Activated CD8-positive, alpha-beta memory T cell treated with anti-CD3 and anti-CD28 coated beads, Interleukin-2, amount 50 U/mL, for 4 hours (primary cell): ENCODE data around the gene ZNF391.
"Not testable (repeated sequence)": the region's sequence is repeated elsewhere in the genome, so short reads cannot be mapped to it uniquely, and the experiment has no call there.

Experiments
- DNase-seq: peaks from one replicate; pipeline ENCODE4 v3.0.0-alpha.2; 2020

ZNF391 gene

GRCh38 chr6:27388293-27389197 lies at the start of gene ZNF391:
ZNF391 (plus strand) TSS chr6:27388759; CDS start chr6:27400371, 11,612 bp downstream.
- peak; percentile 67 for DNase-seq

GRCh38 chr6:27352850-27353249 lies 35.7 kb upstream of the ZNF391 start:
- DNase-seq: no peak

GRCh38 chr6:27358786-27359185 lies 29.8 kb upstream of the ZNF391 start:
- DNase-seq: no peak

GRCh38 chr6:27359231-27359630 lies 29.3 kb upstream of the ZNF391 start:
- no peak for DNase-seq

GRCh38 chr6:27368202-27368601 lies 20.4 kb upstream of the ZNF391 start:
- no peak for DNase-seq

GRCh38 chr6:27370391-27370790 lies 18.2 kb upstream of the ZNF391 start:
- DNase-seq: no peak

GRCh38 chr6:27374824-27375612 lies 13.5 kb upstream of the ZNF391 start:
- peak; percentile 71 for DNase-seq

- no peak for DNase-seq
These were observed 12.9 kb upstream of the ZNF391 start for GRCh38 chr6:27375613-27376079.

- DNase-seq: not testable (repeated sequence)
These were observed 10.2 kb upstream of the ZNF391 start for GRCh38 chr6:27378406-27378805.

GRCh38 chr6:27381001-27381400 lies 7.6 kb upstream of the ZNF391 start:
- DNase-seq: not testable (repeated sequence)

- no peak for DNase-seq
These were observed 5.5 kb upstream of the ZNF391 start for GRCh38 chr6:27383011-27383410.

GRCh38 chr6:27383481-27383880 lies 5.1 kb upstream of the ZNF391 start:
- no peak for DNase-seq

GRCh38 chr6:27392623-27393022 lies 4.1 kb downstream of the ZNF391 start:
- no peak for DNase-seq

GRCh38 chr6:27394073-27394472 lies 5.5 kb downstream of the ZNF391 start:
- DNase-seq: no peak

- no peak for DNase-seq
These were observed 12.5 kb downstream of the ZNF391 start for GRCh38 chr6:27400877-27401642.

- no peak for DNase-seq
These were observed 17.5 kb downstream of the ZNF391 start for GRCh38 chr6:27406085-27406484.

- no peak for DNase-seq
These were observed 18.7 kb downstream of the ZNF391 start for GRCh38 chr6:27407153-27407814.

GRCh38 chr6:27414300-27414699 lies 25.7 kb downstream of the ZNF391 start:
- DNase-seq: no peak

- DNase-seq: no peak
These were observed 26.4 kb downstream of the ZNF391 start for GRCh38 chr6:27414996-27415395.

- DNase-seq: no peak
These were observed 27.3 kb downstream of the ZNF391 start for GRCh38 chr6:27415898-27416297.

- no peak for DNase-seq
These were observed 30.8 kb downstream of the ZNF391 start for GRCh38 chr6:27419363-27419762.

- DNase-seq: no peak
These were observed 34.2 kb downstream of the ZNF391 start for GRCh38 chr6:27422651-27423332.
